WI38 (cell line): ENCODE measurements around the gene EHBP1L1.

Source experiments
- H3K4me3 ChIP-seq: 2 replicates; pipeline ENCODE4 v1.5.1; 2011; ENCODE audit warnings: low read depth, mild to moderate bottlenecking, control low read depth, low read length
- CTCF ChIP-seq: IDR thresholded peaks from 2 replicates; pipeline ENCODE4 v1.5.1; 2012; ENCODE audit warnings: low read depth, mild to moderate bottlenecking, control low read depth, low read length

EHBP1L1 gene

GRCh38 chr11:65589444-65590239 lies 13.8 kb downstream of the EHBP1L1 start:
- H3K4me3 ChIP-seq: no peak overlapping the region
- TF ChIP-seq CTCF: no peak

GRCh38 chr11:65590240-65590738 lies 14.4 kb downstream of the EHBP1L1 start:
- no peak for TF ChIP-seq CTCF
- H3K4me3 ChIP-seq: no peak overlapping the region

GRCh38 chr11:65591939-65592857 lies 16.3 kb downstream of the EHBP1L1 start:
- TF ChIP-seq CTCF: no peak
- H3K4me3 ChIP-seq: no peak overlapping the region

- H3K4me3 ChIP-seq: no peak overlapping the region
- no peak for TF ChIP-seq CTCF
Observed at GRCh38 chr11:65592858-65593517, 17.1 kb downstream of the EHBP1L1 start.

GRCh38 chr11:65593518-65594414 lies 17.9 kb downstream of the EHBP1L1 start:
- peak; percentile 55 for TF ChIP-seq CTCF
- no peak overlapping the region for H3K4me3 ChIP-seq

GRCh38 chr11:65595131-65595530 lies 19.3 kb downstream of the EHBP1L1 start:
- no peak for TF ChIP-seq CTCF
- no peak overlapping the region for H3K4me3 ChIP-seq
